Neural progenitor cell (in vitro differentiated cells): Measurements from ENCODE around the gene SNRNP200. TPM values are rescaled to one million over a fixed set of nuclear protein-coding genes. Genes with fewer than 3 reads are reported as not detected.

Experiments used
- DNase-seq: peaks from one replicate; pipeline ENCODE4 v3.0.0-alpha.2; 2016; ENCODE audit warnings: low spot score
- H2AFZ ChIP-seq: fragments of 200-600 bp; sonication (generic); replicated peaks from 2 replicates; pipeline ENCODE4 v1.6.1; 2016; ENCODE audit warnings: antibody characterized with exemption
- H3F3A ChIP-seq: fragments of 200-600 bp; sonication (generic); 2 replicates; pipeline ENCODE4 v1.6.1; 2016; ENCODE audit warnings: antibody characterized with exemption, low read depth
- H3K27ac ChIP-seq: fragments of 200-600 bp; sonication (generic); 2 replicates; pipeline ENCODE4 v1.5.1; 2016; ENCODE audit warnings: mild to moderate bottlenecking
- H3K27me3 ChIP-seq: fragments of 200-600 bp; sonication (generic); 2 replicates; pipeline ENCODE4 v1.6.1; 2016; ENCODE audit warnings: mild to moderate bottlenecking, moderate library complexity
- H3K36me3 ChIP-seq: fragments of 200-600 bp; sonication (generic); 2 replicates; pipeline ENCODE4 v1.5.1; 2016
- H3K4me1 ChIP-seq: fragments of 200-600 bp; sonication (generic); 2 replicates; pipeline ENCODE4 v1.6.1; 2016; ENCODE audit warnings: mixed run types
- H3K4me2 ChIP-seq: fragments of 200-600 bp; sonication (generic); 2 replicates; pipeline ENCODE4 v1.6.1; 2016
- H3K4me3 ChIP-seq: fragments of 200-600 bp; sonication (generic); 2 replicates; pipeline ENCODE4 v1.5.1; 2016
- H3K79me2 ChIP-seq: fragments of 200-600 bp; sonication (generic); 2 replicates; pipeline ENCODE4 v1.6.1; 2016; ENCODE audit warnings: low read depth
- H3K9ac ChIP-seq: fragments of 200-600 bp; sonication (generic); 2 replicates; pipeline ENCODE4 v1.6.1; 2016
- H3K9me3 ChIP-seq: fragments of 200-600 bp; sonication (generic); 2 replicates; pipeline ENCODE4 v1.5.1; 2016; ENCODE audit warnings: low read depth
- H4K20me1 ChIP-seq: fragments of 200-600 bp; sonication (generic); 2 replicates; pipeline ENCODE4 v1.6.1; 2016; ENCODE audit warnings: low read depth
- H3K27ac Mint-ChIP-seq: 3 replicates; pipeline ENCODE4 v1.8.0; 2021; ENCODE audit warnings: mixed read lengths
- H3K27me3 Mint-ChIP-seq: 2 replicates; pipeline ENCODE4 v1.8.0; 2022; ENCODE audit warnings: low read depth, mild to moderate bottlenecking, inconsistent platforms, moderate library complexity, mixed read lengths; ENCODE audit not compliant: insufficient read depth
- H3K36me3 Mint-ChIP-seq: 3 replicates; pipeline ENCODE4 v1.8.0; 2021; ENCODE audit warnings: mixed read lengths
- H3K4me1 Mint-ChIP-seq: 3 replicates; pipeline ENCODE4 v1.8.0; 2021; ENCODE audit warnings: mixed read lengths
- H3K4me3 Mint-ChIP-seq: 3 replicates; pipeline ENCODE4 v1.8.0; 2021; ENCODE audit warnings: mild to moderate bottlenecking, moderate library complexity, mixed read lengths
- H3K9me3 Mint-ChIP-seq: 3 replicates; pipeline ENCODE4 v1.8.0; 2020; ENCODE audit warnings: mixed read lengths
- EZH2 ChIP-seq: fragments of 200-600 bp; sonication (generic); IDR thresholded peaks from 2 replicates; pipeline ENCODE4 v1.6.1; 2017; ENCODE audit warnings: antibody characterized with exemption, mild to moderate bottlenecking, moderate library complexity
- EZH2phosphoT487 ChIP-seq: fragments of 200-600 bp; sonication (generic); IDR thresholded peaks from 2 replicates; pipeline ENCODE4 v1.6.1; 2017; ENCODE audit warnings: antibody characterized with exemption
- total RNA-seq: library from RNA; depleted of rRNA; stranded (reverse); fragments of >200 nt; gene quantifications from 2 replicates; pipeline ENCODE4 v1.2.3, GENCODE V29; 2015; ENCODE audit warnings: low replicate concordance
- TF ChIP-seq, protein P1 (sequence below): fragments of 200-600 bp; sonication (generic); IDR thresholded peaks from 2 replicates; pipeline ENCODE4 v1.5.1; 2017; ENCODE audit warnings: antibody characterized with exemption, mild to moderate bottlenecking

The SNRNP200 gene
- total RNA-seq, 1 donor from 2014 or later = 94.3 TPM

- Histone ChIP-seq H3K4me2 (peak overlapping the region; percentile 94), H3K27ac (no peak overlapping the region), H3K4me1 (peaks cover 6% of the 10 kb centered on the region), H3K79me2 (peaks cover 40% of the 10 kb centered on the region), H3F3A (peaks cover 18% of the 10 kb centered on the region), H3K9me3 (no peaks in the 10 kb centered on the region), H3K9ac (peak overlapping the region; percentile 71), H3K36me3 (no peaks in the 10 kb centered on the region), H2AFZ (peak overlapping the region; percentile 62), H4K20me1 (peaks cover 35% of the 10 kb centered on the region), H3K4me3 (peak overlapping the region; percentile 79), H3K27me3 (no peaks in the 10 kb centered on the region)
- Mint-ChIP-seq H3K27me3 (peaks cover 4% of the 10 kb centered on the region), H3K36me3 (peaks cover 12% of the 10 kb centered on the region), H3K4me3 (peak overlapping the region; percentile 99), H3K9me3 (no peaks in the 10 kb centered on the region), H3K4me1 (peaks cover 23% of the 10 kb centered on the region), H3K27ac (no peak overlapping the region)
- TF ChIP-seq EZH2 (no peak), EZH2phosphoT487 (no peak)
- TF ChIP-seq, protein P1, sequence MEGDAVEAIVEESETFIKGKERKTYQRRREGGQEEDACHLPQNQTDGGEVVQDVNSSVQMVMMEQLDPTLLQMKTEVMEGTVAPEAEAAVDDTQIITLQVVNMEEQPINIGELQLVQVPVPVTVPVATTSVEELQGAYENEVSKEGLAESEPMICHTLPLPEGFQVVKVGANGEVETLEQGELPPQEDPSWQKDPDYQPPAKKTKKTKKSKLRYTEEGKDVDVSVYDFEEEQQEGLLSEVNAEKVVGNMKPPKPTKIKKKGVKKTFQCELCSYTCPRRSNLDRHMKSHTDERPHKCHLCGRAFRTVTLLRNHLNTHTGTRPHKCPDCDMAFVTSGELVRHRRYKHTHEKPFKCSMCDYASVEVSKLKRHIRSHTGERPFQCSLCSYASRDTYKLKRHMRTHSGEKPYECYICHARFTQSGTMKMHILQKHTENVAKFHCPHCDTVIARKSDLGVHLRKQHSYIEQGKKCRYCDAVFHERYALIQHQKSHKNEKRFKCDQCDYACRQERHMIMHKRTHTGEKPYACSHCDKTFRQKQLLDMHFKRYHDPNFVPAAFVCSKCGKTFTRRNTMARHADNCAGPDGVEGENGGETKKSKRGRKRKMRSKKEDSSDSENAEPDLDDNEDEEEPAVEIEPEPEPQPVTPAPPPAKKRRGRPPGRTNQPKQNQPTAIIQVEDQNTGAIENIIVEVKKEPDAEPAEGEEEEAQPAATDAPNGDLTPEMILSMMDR = no peak
- peak; percentile 77 for DNase-seq
These were observed 40.0 kb downstream of the SNRNP200 start for GRCh38 chr2:96265349-96265839.

DNA sequence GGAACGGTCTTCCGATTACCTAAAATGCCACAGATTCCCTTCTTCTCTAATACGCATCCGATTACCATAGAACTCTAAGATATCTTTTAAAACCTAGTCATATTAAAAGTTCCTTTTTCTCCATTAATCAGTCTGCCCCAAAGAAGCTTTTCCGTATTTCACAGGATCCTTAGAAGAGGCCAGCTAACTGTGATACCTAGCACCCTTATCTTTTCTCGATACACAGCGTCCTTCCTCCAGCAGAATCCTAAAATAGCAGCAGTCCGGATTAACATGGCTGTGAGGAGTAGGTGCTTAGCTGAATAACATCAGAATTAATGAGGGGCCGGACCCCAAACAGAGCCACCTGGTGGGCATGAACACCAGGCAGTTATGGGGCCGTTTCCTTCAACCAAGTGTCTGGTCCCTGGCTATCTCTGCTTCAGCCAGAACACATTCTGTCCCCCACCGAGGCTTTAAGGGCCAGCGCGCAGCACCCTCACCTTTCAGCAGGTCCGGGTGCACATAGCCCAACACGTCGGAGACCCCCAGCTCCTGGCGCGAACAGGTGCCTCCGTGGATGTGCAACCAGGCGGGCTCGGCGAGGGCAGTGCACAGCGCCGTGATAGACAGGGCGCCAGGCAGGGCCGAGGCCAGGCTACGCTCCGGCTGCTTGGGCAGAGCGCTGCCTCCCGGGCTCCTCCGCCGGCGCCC lies 40.5 kb downstream of the SNRNP200 start:
- peaks cover 15% of the 10 kb centered on the region for H3F3A ChIP-seq
- H3K36me3 Mint-ChIP-seq = peaks cover 12% of the 10 kb centered on the region
- no peaks in the 10 kb centered on the region for H3K9me3 Mint-ChIP-seq
- H3K4me1 Mint-ChIP-seq = peaks cover 29% of the 10 kb centered on the region
- H3K9ac ChIP-seq = peak overlapping the region; percentile 71
- H3K27ac ChIP-seq = no peak overlapping the region
- no peaks in the 10 kb centered on the region for H3K27me3 ChIP-seq
- H3K4me3 Mint-ChIP-seq = peak overlapping the region; percentile 88
- peak overlapping the region; percentile 94 for H3K4me2 ChIP-seq
- peaks cover 4% of the 10 kb centered on the region for H3K27me3 Mint-ChIP-seq
- DNase-seq = peak; percentile 69
- H3K9me3 ChIP-seq = no peaks in the 10 kb centered on the region
- no peak overlapping the region for H3K27ac Mint-ChIP-seq
- H3K36me3 ChIP-seq = no peaks in the 10 kb centered on the region
- H3K4me3 ChIP-seq = peak overlapping the region; percentile 79
- peaks cover 35% of the 10 kb centered on the region for H4K20me1 ChIP-seq
- no peak overlapping the region for H2AFZ ChIP-seq
- no peak for TF ChIP-seq EZH2phosphoT487
- TF ChIP-seq, protein P1 = peak; percentile 57
- H3K4me1 ChIP-seq = peaks cover 6% of the 10 kb centered on the region
- H3K79me2 ChIP-seq = peaks cover 40% of the 10 kb centered on the region

- H3K4me3 ChIP-seq = peak overlapping the region; percentile 79
- H2AFZ ChIP-seq = no peak overlapping the region
- peaks cover 45% of the 10 kb centered on the region for H3K79me2 ChIP-seq
- H3K4me1 ChIP-seq = peaks cover 6% of the 10 kb centered on the region
- no peak overlapping the region for H3K9ac ChIP-seq
- Mint-ChIP-seq H3K4me1 (peaks cover 32% of the 10 kb centered on the region), H3K9me3 (no peaks in the 10 kb centered on the region), H3K27ac (no peak overlapping the region), H3K36me3 (peaks cover 12% of the 10 kb centered on the region), H3K27me3 (peaks cover 2% of the 10 kb centered on the region), H3K4me3 (peak overlapping the region; percentile 88)
- H3K9me3 ChIP-seq = no peaks in the 10 kb centered on the region
- no peaks in the 10 kb centered on the region for H3K27me3 ChIP-seq
- H3K27ac ChIP-seq = no peak overlapping the region
- H3F3A ChIP-seq = peaks cover 15% of the 10 kb centered on the region
- peaks cover 35% of the 10 kb centered on the region for H4K20me1 ChIP-seq
- no peak for DNase-seq
- TF ChIP-seq EZH2phosphoT487 (no peak), EZH2 (no peak)
- TF ChIP-seq, protein P1 = no peak
- no peaks in the 10 kb centered on the region for H3K36me3 ChIP-seq
- H3K4me2 ChIP-seq = peak overlapping the region; percentile 94
These were observed 41.3 kb downstream of the SNRNP200 start for GRCh38 chr2:96264086-96264485.
